PFSK-1 (cell line): ENCODE measurements around the gene MYH10.

Experiments
- POLR2AphosphoS5 ChIP-seq: IDR thresholded peaks from 2 replicates; pipeline ENCODE4 v1.6.1; 2012; ENCODE audit warnings: low read depth, mild to moderate bottlenecking, control low read depth, low read length, moderate library complexity
- SIN3A ChIP-seq: IDR thresholded peaks from 2 replicates; pipeline ENCODE4 v1.6.1; 2012; ENCODE audit warnings: mild to moderate bottlenecking, low read length, moderate library complexity, borderline replicate concordance; ENCODE audit not compliant: insufficient read depth
- TAF1 ChIP-seq: IDR thresholded peaks from 2 replicates; pipeline ENCODE4 v1.6.1; 2012; ENCODE audit warnings: low read length, control low read depth, borderline replicate concordance; ENCODE audit not compliant: insufficient read depth
- TF ChIP-seq, protein P1 (sequence below), 2 experiments: IDR thresholded peaks; 2 replicates each; pipeline versions ENCODE4 v1.6.1 to v1.8.0; 2011 to 2012; ENCODE audit warnings: low read depth in 2 of 2, low read length in 2 of 2, control low read depth in 1 of 2, inconsistent platforms in 1 of 2, mild to moderate bottlenecking in 1 of 2, moderate library complexity in 1 of 2; ENCODE audit not compliant: insufficient read depth in 1 of 2

GRCh38 chr17:8668176-8668740, 37.7 kb upstream of the MYH10 start:
- TF ChIP-seq POLR2AphosphoS5, result no peak
- no peak for TF ChIP-seq SIN3A
- TF ChIP-seq TAF1, result no peak
- TF ChIP-seq, protein P1, sequence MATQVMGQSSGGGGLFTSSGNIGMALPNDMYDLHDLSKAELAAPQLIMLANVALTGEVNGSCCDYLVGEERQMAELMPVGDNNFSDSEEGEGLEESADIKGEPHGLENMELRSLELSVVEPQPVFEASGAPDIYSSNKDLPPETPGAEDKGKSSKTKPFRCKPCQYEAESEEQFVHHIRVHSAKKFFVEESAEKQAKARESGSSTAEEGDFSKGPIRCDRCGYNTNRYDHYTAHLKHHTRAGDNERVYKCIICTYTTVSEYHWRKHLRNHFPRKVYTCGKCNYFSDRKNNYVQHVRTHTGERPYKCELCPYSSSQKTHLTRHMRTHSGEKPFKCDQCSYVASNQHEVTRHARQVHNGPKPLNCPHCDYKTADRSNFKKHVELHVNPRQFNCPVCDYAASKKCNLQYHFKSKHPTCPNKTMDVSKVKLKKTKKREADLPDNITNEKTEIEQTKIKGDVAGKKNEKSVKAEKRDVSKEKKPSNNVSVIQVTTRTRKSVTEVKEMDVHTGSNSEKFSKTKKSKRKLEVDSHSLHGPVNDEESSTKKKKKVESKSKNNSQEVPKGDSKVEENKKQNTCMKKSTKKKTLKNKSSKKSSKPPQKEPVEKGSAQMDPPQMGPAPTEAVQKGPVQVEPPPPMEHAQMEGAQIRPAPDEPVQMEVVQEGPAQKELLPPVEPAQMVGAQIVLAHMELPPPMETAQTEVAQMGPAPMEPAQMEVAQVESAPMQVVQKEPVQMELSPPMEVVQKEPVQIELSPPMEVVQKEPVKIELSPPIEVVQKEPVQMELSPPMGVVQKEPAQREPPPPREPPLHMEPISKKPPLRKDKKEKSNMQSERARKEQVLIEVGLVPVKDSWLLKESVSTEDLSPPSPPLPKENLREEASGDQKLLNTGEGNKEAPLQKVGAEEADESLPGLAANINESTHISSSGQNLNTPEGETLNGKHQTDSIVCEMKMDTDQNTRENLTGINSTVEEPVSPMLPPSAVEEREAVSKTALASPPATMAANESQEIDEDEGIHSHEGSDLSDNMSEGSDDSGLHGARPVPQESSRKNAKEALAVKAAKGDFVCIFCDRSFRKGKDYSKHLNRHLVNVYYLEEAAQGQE (IDR thresholded peaks at IDR 0.05; ENCODE audit: insufficient read depth in 1 of 2, low read depth in 2 of 2, low read length in 2 of 2), result no peak
